NCI-H748 treated with DMSO at 0.1 percent for 48 hours (cell line): Measurements from ENCODE around the gene CDS2.

ENCODE experiments used
- DNase-seq: peaks from one replicate; lab custom pipeline; 2025; lab: John Stamatoyannopoulos, UW

The CDS2 gene

GRCh38 chr20:5212907-5213487 is 86.2 kb downstream of the CDS2 start:
- DNase-seq: no peak

GRCh38 chr20:5214826-5215225 is 88.0 kb downstream of the CDS2 start:
- no peak for DNase-seq

GRCh38 chr20:5215672-5216304 is 89.0 kb downstream of the CDS2 start:
- DNase-seq: no peak

- no peak for DNase-seq
Measured at GRCh38 chr20:5216663-5217062, 89.9 kb downstream of the CDS2 start.

GRCh38 chr20:5217616-5218015 is 90.8 kb downstream of the CDS2 start:
- DNase-seq: no peak

- no peak for DNase-seq
Measured at GRCh38 chr20:5220321-5221060, 93.7 kb downstream of the CDS2 start.

- no peak for DNase-seq
Measured at GRCh38 chr20:5221061-5221430, 94.2 kb downstream of the CDS2 start.

GRCh38 chr20:5222919-5223634 is 96.3 kb downstream of the CDS2 start:
- peak; percentile 65 for DNase-seq

GRCh38 chr20:5230544-5230943 is 103.7 kb downstream of the CDS2 start:
- DNase-seq: no peak

- DNase-seq: peak; percentile 71
Measured at GRCh38 chr20:5234158-5234557, 107.3 kb downstream of the CDS2 start.

- DNase-seq: no peak
Measured at GRCh38 chr20:5234978-5235377, 108.2 kb downstream of the CDS2 start.
